Fibroblast of lung (primary cell): ENCODE data around the gene LRR1.

Experiments
- EZH2 ChIP-seq: IDR thresholded peaks from 2 replicates; pipeline ENCODE4 v1.5.1; 2012; ENCODE audit warnings: low read length, control low read depth, mild to moderate bottlenecking; ENCODE audit errors: missing control alignments
- TF ChIP-seq, protein P1 (sequence below), 2 donors: IDR thresholded peaks in 1 of 2; conservative IDR thresholded peaks in 1 of 2; 1 replicate in 1 of 2; 2 replicates in 1 of 2; pipeline ENCODE4 v1.5.1; 2011 to 2012; ENCODE audit warnings: low read length in 2 of 2, control low read depth in 1 of 2, inconsistent platforms in 1 of 2, low read depth in 1 of 2, mild to moderate bottlenecking in 1 of 2

DNA sequence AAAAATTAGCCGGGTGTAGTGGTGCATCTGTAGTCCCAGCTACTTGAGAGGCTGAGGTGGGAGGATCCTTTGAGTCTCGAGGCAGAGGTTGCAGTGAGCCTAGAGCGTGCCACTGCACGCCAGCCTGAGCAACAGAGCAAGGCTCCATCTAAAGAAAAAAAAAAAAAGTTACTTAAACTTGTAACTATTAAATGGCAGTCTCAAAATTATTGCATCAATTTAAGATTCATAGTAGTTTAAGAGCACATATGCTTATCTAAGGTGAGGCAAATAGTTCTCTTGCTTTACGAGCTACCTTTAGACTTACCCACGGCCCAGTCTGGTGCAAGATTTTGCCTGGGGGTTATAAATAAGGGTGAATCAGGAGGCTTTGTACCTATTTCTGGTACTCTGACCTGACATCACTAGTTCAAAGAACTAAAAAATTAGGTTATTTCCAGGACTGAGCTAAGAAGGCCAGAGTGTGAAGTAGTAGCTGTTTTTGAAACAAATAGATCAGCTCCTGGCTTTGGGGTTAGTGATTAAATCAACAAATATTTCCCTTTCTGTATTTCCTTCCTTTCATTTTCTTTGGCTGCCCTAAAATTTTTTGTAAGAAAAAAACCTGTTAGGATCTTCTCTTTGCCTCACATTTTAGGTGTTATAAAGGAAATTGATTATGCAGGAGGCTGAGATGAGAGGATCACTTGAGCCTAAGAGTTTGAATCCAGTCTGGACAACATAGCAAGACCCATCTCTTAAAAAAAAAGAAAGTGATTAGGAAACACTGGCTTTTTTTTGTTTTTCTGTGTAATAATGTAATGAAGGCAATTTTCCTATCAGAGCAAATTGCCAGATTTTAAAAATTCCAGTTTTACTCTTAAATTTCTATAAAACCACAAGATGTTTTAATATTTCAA, 25.4 kb downstream of the LRR1 start:
- TF ChIP-seq, protein P1, sequence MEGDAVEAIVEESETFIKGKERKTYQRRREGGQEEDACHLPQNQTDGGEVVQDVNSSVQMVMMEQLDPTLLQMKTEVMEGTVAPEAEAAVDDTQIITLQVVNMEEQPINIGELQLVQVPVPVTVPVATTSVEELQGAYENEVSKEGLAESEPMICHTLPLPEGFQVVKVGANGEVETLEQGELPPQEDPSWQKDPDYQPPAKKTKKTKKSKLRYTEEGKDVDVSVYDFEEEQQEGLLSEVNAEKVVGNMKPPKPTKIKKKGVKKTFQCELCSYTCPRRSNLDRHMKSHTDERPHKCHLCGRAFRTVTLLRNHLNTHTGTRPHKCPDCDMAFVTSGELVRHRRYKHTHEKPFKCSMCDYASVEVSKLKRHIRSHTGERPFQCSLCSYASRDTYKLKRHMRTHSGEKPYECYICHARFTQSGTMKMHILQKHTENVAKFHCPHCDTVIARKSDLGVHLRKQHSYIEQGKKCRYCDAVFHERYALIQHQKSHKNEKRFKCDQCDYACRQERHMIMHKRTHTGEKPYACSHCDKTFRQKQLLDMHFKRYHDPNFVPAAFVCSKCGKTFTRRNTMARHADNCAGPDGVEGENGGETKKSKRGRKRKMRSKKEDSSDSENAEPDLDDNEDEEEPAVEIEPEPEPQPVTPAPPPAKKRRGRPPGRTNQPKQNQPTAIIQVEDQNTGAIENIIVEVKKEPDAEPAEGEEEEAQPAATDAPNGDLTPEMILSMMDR (conservative IDR thresholded peaks at IDR 0.05 in 1 of 2, IDR thresholded peaks at IDR 0.05 in 1 of 2; ENCODE audit: low read depth in 1 of 2, low read length in 2 of 2): no peak
- no peak for TF ChIP-seq EZH2
